AG04450 (cell line): ENCODE data around the gene FMNL2. TPM values are rescaled to one million over a fixed set of nuclear protein-coding genes. Genes with fewer than 3 reads are reported as not detected.

ENCODE experiments used
- CTCF ChIA-PET: fragments of 300-600, 350-600 bp; formaldehyde crosslinking; extraction: SDS; loops from one replicate; lab custom pipeline; 2022; ENCODE audit warnings: antibody characterized with exemption, inconsistent platforms; lab: Charles Lee
- POLR2A ChIA-PET: fragments of 350-600 bp; formaldehyde crosslinking; extraction: SDS; loops from one replicate; lab custom pipeline; 2021; ENCODE audit warnings: antibody characterized with exemption, inconsistent platforms; lab: Yijun Ruan, JAX
- DNase-seq: peaks from one replicate; pipeline ENCODE4 v3.0.0-alpha.2; 2011; ENCODE audit warnings: low read depth, low spot score
- H3K27ac ChIP-seq: one replicate; pipeline ENCODE4 v1.5.1; 2012; ENCODE audit warnings: low read depth, low read length, control low read depth
- H3K27me3 ChIP-seq: one replicate; pipeline ENCODE4 v1.6.0; 2012; ENCODE audit warnings: low read length; ENCODE audit not compliant: control insufficient read depth, insufficient read depth
- H3K4me3 ChIP-seq: 2 replicates; pipeline ENCODE4 v1.5.1; 2011; ENCODE audit warnings: mild to moderate bottlenecking, low read depth, low read length, control low read depth
- H3K9me3 ChIP-seq: 2 replicates; pipeline ENCODE4 v1.5.1; 2012; ENCODE audit warnings: low read length; ENCODE audit not compliant: control insufficient read depth, insufficient read depth
- polyA plus RNA-seq: library from polyadenylated mRNA; depleted of rRNA; stranded (reverse); fragments of >200 nt; gene quantifications from 2 replicates; pipeline ENCODE4 v1.2.3, GENCODE V29; 2011
- TF ChIP-seq, protein P1 (sequence below): IDR thresholded peaks from 2 replicates; pipeline ENCODE4 v1.5.1; 2011; ENCODE audit warnings: low read depth, low read length, control low read depth, inconsistent platforms

Gene FMNL2
- polyA plus RNA-seq, 1 experiment = 22.0 TPM

DNA sequence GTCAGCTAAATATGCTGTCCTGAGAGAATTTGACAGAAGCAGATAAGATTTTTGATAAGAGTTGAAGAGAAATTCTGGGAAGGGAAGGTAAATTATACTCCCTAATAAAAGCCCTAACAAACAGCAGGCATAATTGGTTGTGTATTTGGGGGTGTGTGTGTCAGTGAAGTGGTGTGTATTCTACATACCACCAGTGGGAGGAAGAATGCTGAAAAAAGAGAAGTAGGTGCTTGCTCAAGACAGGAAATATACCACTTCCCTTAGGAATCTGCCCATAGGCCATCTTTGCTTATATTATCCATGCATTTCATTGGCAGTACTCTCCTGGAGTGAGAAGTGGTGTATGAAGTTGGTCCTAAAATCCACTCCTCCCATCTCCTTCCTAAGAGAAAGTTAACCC, 76.2 kb downstream of the FMNL2 start:
- Histone ChIP-seq H3K4me3 (no peak overlapping the region), H3K27me3 (no peaks in the 10 kb centered on the region), H3K27ac (no peak overlapping the region), H3K9me3 (no peaks in the 10 kb centered on the region)
- POLR2A ChIA-PET = no interaction called here
- CTCF ChIA-PET = no interaction called here
- no peak for DNase-seq
- TF ChIP-seq, protein P1, sequence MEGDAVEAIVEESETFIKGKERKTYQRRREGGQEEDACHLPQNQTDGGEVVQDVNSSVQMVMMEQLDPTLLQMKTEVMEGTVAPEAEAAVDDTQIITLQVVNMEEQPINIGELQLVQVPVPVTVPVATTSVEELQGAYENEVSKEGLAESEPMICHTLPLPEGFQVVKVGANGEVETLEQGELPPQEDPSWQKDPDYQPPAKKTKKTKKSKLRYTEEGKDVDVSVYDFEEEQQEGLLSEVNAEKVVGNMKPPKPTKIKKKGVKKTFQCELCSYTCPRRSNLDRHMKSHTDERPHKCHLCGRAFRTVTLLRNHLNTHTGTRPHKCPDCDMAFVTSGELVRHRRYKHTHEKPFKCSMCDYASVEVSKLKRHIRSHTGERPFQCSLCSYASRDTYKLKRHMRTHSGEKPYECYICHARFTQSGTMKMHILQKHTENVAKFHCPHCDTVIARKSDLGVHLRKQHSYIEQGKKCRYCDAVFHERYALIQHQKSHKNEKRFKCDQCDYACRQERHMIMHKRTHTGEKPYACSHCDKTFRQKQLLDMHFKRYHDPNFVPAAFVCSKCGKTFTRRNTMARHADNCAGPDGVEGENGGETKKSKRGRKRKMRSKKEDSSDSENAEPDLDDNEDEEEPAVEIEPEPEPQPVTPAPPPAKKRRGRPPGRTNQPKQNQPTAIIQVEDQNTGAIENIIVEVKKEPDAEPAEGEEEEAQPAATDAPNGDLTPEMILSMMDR = no peak

DNA sequence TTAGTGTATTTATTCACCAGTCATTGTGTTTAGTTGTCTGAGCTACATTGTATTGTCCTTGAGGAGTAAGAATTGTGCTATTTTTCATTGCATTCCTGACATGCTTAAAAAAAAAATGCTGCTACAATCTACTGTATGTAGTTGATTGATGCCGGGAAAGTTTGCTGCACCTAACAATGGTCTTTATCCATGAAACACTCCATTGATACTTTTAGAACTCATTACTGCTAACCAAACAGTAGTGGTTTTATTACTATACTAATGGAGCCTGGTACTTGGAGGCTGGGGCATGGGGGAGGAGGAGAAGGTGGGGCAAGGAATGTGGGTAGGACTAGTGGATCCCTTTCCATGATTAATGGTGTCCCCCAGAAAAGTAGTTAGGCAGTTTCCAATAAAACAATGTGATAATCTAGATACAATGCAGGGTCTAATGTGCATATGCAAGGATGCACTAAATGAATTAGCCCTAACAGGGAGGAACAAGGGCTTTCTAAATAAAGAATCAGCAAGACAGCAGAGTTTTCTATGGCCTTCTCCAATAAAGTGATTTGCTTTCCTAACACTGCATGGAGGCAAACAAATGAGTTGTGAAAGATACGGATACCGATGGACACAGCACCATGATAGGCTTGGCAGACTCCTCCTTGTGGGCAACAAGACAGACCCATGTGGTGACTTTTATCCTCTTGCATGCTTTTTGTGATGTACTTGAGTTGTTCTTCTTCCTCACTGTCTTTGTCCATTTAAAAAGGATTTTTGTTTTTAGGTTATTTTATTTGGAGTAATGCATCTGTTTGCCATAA, 78.5 kb downstream of the FMNL2 start:
- Histone ChIP-seq H3K27ac (no peak overlapping the region), H3K27me3 (no peaks in the 10 kb centered on the region), H3K9me3 (no peaks in the 10 kb centered on the region), H3K4me3 (no peak overlapping the region)
- ChIA-PET POLR2A (no interaction called here), CTCF (interaction anchor here (0.9 to 1.3 kb wide), 2 partner anchors 214 to 222 kb away, joined by 3 to 4 read pairs; no protein-coding TSS in a partner anchor)
- TF ChIP-seq, protein P1 = no peak
- DNase-seq = no peak

DNA sequence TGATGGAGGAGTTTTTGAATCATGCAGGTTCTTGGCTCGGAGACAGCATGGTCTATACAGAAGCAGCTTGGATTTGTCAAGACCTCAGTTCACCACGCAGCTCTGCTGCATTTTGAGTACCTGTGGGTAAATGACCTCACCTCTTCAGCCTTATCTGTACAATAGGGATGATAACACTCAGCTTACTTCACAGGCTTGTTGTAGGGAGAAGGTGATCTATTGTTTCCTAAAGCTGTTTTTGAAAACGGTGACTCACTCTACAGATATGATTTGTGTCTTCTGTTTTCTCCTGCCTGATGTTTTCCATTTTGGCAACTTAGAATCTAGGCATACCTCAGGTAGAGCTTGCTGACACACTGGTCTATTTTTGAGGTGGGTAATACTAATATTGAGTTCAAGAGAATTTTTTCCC, 80.3 kb downstream of the FMNL2 start:
- POLR2A ChIA-PET = no interaction called here
- TF ChIP-seq, protein P1 = no peak
- no peaks in the 10 kb centered on the region for H3K27me3 ChIP-seq
- H3K9me3 ChIP-seq = no peaks in the 10 kb centered on the region
- no peak for DNase-seq
- H3K4me3 ChIP-seq = no peak overlapping the region
- CTCF ChIA-PET = interaction anchor here (1.7 kb wide), 1 partner anchor 239 kb away, joined by 4 read pairs; no protein-coding TSS in a partner anchor
- no peak overlapping the region for H3K27ac ChIP-seq

DNA sequence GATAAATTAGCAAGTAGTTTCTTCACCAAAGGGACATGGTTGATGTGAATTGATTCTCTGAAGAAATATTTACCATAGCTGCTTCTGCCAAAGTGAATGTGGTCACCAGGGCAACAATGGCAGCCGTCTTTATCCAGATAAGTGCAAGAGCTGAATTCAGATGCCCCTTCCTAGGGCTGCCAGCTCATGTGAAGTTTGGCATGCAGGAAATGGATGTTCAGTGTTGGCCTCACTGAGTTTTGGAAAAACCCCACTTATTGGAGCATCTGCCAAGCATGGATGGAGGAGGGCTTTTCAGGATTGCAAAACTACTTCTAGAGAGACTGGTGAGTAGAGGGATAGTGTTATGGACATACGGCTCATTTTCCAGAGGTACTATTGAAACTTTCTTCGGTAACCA, 80.8 kb downstream of the FMNL2 start:
- no peak for DNase-seq
- no peak overlapping the region for H3K4me3 ChIP-seq
- H3K27ac ChIP-seq = no peak overlapping the region
- no peaks in the 10 kb centered on the region for H3K9me3 ChIP-seq
- CTCF ChIA-PET = interaction anchor here (1.7 kb wide), 1 partner anchor 239 kb away, joined by 4 read pairs; no protein-coding TSS in a partner anchor
- POLR2A ChIA-PET = no interaction called here
- TF ChIP-seq, protein P1 = no peak
- no peaks in the 10 kb centered on the region for H3K27me3 ChIP-seq

DNA sequence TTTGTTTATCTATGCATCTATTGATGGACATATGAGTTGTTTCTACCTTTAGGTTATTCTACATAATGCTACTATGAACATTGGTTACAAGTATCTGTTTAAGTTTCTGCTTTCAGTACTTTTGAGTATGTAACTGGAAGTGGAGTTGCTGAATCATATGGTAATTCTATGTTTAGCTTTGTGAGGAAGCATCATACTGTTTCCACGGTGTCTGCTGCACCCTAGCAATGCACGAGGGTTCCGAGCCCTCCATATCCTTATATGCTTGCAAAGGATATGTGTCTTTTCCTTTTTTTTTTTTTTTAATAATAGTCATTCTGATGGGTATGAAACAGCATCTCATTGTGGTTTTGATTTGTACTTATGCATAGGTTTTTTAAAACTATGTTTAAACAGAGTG, 83.7 kb downstream of the FMNL2 start:
- Histone ChIP-seq H3K27ac (no peak overlapping the region), H3K9me3 (no peaks in the 10 kb centered on the region), H3K4me3 (no peak overlapping the region), H3K27me3 (no peaks in the 10 kb centered on the region)
- POLR2A ChIA-PET = interaction anchor here (0.7 kb wide), 1 partner anchor 225 kb away, joined by 4 read pairs; no protein-coding TSS in a partner anchor
- CTCF ChIA-PET = interaction anchor here (0.9 kb wide), 1 partner anchor 217 kb away, joined by 3 read pairs; no protein-coding TSS in a partner anchor
- TF ChIP-seq, protein P1 = no peak
- DNase-seq = peak; percentile 20
